ENCODE measurements around the gene WBP2NL. TPM values are rescaled to one million over a fixed set of nuclear protein-coding genes. Genes with fewer than 3 reads are reported as not detected.

WBP2NL gene
- total and polyA plus RNA-seq, 2 of the 8 experiments (the other 6 are each of a cell fraction or from before 2014, with no cell fraction given), result not detected

GRCh38 chr22:42052765-42053164 lies 54.2 kb downstream of the WBP2NL start (continued):
- TF ChIP-seq CEBPB (IDR thresholded peaks at IDR 0.05; ENCODE audit: low read depth, low read length) (no peak), KDM1A (IDR thresholded peaks at IDR 0.05; ENCODE audit: borderline replicate concordance, low read length) (no peak), CREB1 (IDR thresholded peaks at IDR 0.05) (no peak), BRCA1 (IDR thresholded peaks at IDR 0.05; ENCODE audit: low read depth, low read length) (no peak)

Measured in H1 (cell line).